Mesenchymal stem cell (in vitro differentiated cells and primary cell): ENCODE results near the gene CCDC9B.
A peak's percentile ranks its signal among the peaks of the same experiment; 100 is the strongest.

Experiments
- DNase-seq: peaks from one replicate; pipeline ENCODE4 v3.0.0-alpha.2; 2013
- H2AFZ ChIP-seq: one replicate; pipeline ENCODE4 v1.6.1; 2013; ENCODE audit warnings: low read depth, mild to moderate bottlenecking, control low read depth, inconsistent platforms, low read length, moderate library complexity
- H2AK5ac ChIP-seq: 2 replicates; pipeline ENCODE4 v1.6.1; 2013; ENCODE audit warnings: low read length, moderate library complexity, mild to moderate bottlenecking, inconsistent platforms; ENCODE audit not compliant: severe bottlenecking
- H2BK120ac ChIP-seq: one replicate; pipeline ENCODE4 v1.6.1; 2013; ENCODE audit warnings: low read depth, mild to moderate bottlenecking, inconsistent platforms, low read length, moderate library complexity
- H2BK12ac ChIP-seq, 2 experiments: one replicate each; pipeline ENCODE4 v1.6.1; 2013; ENCODE audit warnings: inconsistent platforms in 2 of 2, low read length in 2 of 2, mild to moderate bottlenecking in 2 of 2, moderate library complexity in 2 of 2, control low read depth in 1 of 2
- H2BK15ac ChIP-seq: one replicate; pipeline ENCODE4 v1.6.1; 2013; ENCODE audit warnings: mild to moderate bottlenecking, low read depth, inconsistent platforms; ENCODE audit not compliant: poor library complexity, severe bottlenecking
- H2BK5ac ChIP-seq: 2 replicates; pipeline ENCODE4 v1.6.1; 2013; ENCODE audit warnings: low read depth, mild to moderate bottlenecking, low read length, control low read depth, inconsistent platforms; ENCODE audit not compliant: poor library complexity, severe bottlenecking
- H3K14ac ChIP-seq, 2 experiments: one replicate each; pipeline ENCODE4 v1.6.1; 2013; ENCODE audit warnings: inconsistent platforms in 2 of 2, low read length in 2 of 2, control low read depth in 1 of 2, mild to moderate bottlenecking in 1 of 2, moderate library complexity in 1 of 2
- H3K18ac ChIP-seq, 2 experiments: one replicate each; pipeline ENCODE4 v1.6.1; 2013; ENCODE audit warnings: inconsistent platforms in 2 of 2, low read length in 2 of 2, control low read depth in 1 of 2, low read depth in 1 of 2, mild to moderate bottlenecking in 1 of 2
- H3K23ac ChIP-seq, 2 experiments: one replicate each; pipeline ENCODE4 v1.6.1; 2013; ENCODE audit warnings: inconsistent platforms in 2 of 2, low read length in 2 of 2, mild to moderate bottlenecking in 2 of 2, moderate library complexity in 2 of 2, control low read depth in 1 of 2
- H3K27ac ChIP-seq: 2 replicates; pipeline ENCODE4 v1.5.1; 2013; ENCODE audit warnings: mild to moderate bottlenecking, moderate library complexity, low read length, control low read depth, inconsistent platforms; ENCODE audit not compliant: poor library complexity, severe bottlenecking
- H3K27me3 ChIP-seq, 2 experiments: 2 replicates each; pipeline versions ENCODE4 v1.6.1 to v1.7.0; 2013; ENCODE audit warnings: low read length in 2 of 2, mild to moderate bottlenecking in 2 of 2, moderate library complexity in 2 of 2, control low read depth in 1 of 2, inconsistent platforms in 1 of 2; ENCODE audit not compliant: control insufficient read depth in 1 of 2, insufficient read depth in 1 of 2
- H3K36me3 ChIP-seq, 2 experiments: 2 replicates each; pipeline versions ENCODE4 v1.6.1 to v1.7.0; 2013; ENCODE audit warnings: low read length in 2 of 2, control low read depth in 1 of 2, inconsistent platforms in 1 of 2, low read depth in 1 of 2, mild to moderate bottlenecking in 1 of 2; ENCODE audit not compliant: insufficient read depth in 2 of 2, control insufficient read depth in 1 of 2
- H3K4ac ChIP-seq, 2 experiments: one replicate each; pipeline ENCODE4 v1.6.1; 2013; ENCODE audit warnings: inconsistent platforms in 2 of 2, low read length in 2 of 2, mild to moderate bottlenecking in 2 of 2, moderate library complexity in 2 of 2, control low read depth in 1 of 2, low read depth in 1 of 2
- H3K4me1 ChIP-seq: 2 replicates; pipeline ENCODE4 v1.6.1; 2013; ENCODE audit warnings: low read depth, low read length, control low read depth; ENCODE audit not compliant: control insufficient read depth, insufficient read depth
- H3K4me2 ChIP-seq: 2 replicates; pipeline ENCODE4 v1.6.1; 2013; ENCODE audit warnings: low read length, mild to moderate bottlenecking, inconsistent platforms; ENCODE audit not compliant: poor library complexity, severe bottlenecking
- H3K4me3 ChIP-seq, 2 experiments: 2 replicates each; pipeline versions ENCODE4 v1.5.1 to v1.7.0; 2013; ENCODE audit warnings: low read length in 2 of 2, mild to moderate bottlenecking in 2 of 2, control low read depth in 1 of 2, low read depth in 1 of 2; ENCODE audit not compliant: insufficient read depth in 1 of 2
- H3K79me1 ChIP-seq: replicated peaks from 2 replicates; pipeline ENCODE4 v1.6.1; 2013; ENCODE audit warnings: mild to moderate bottlenecking, control low read depth, low read length, inconsistent platforms; ENCODE audit not compliant: poor library complexity, severe bottlenecking
- H3K9ac ChIP-seq: 2 replicates; pipeline ENCODE4 v1.7.0; 2013; ENCODE audit warnings: mild to moderate bottlenecking, low read length, moderate library complexity
- H3K9me3 ChIP-seq: 2 replicates; pipeline ENCODE4 v1.7.0; 2013; ENCODE audit warnings: mild to moderate bottlenecking, low read length; ENCODE audit not compliant: control insufficient read depth
- H4K8ac ChIP-seq: one replicate; pipeline ENCODE4 v1.6.1; 2013; ENCODE audit warnings: inconsistent platforms, mild to moderate bottlenecking, low read length, moderate library complexity
- H4K91ac ChIP-seq: one replicate; pipeline ENCODE4 v1.6.1; 2013; ENCODE audit warnings: mild to moderate bottlenecking, low read length, inconsistent platforms
- WGBS: methylation state at CpG from one replicate; pipeline ENCODE4 v1.1.7; 2013; ENCODE audit warnings: mixed read lengths; 5-methylcytosine and 5-hydroxymethylcytosine counted together

Gene CCDC9B

GRCh38 chr15:40348474-40348870 is 7.7 kb upstream of the CCDC9B start:
- H3K27me3 ChIP-seq: peaks cover 11 to 31% of the 10 kb centered on the region in 2 experiments
- peak overlapping the region; percentile 10 for H4K91ac ChIP-seq
- H4K8ac ChIP-seq: no peak overlapping the region
- no peak overlapping the region for H3K23ac ChIP-seq
- no peak overlapping the region for H3K27ac ChIP-seq
- H3K79me1 ChIP-seq: no peaks in the 10 kb centered on the region
- no peaks in the 10 kb centered on the region for H3K9me3 ChIP-seq
- WGBS: 95% methylated on average over 5 of the region's 5 CpGs
- H3K14ac ChIP-seq: no peak overlapping the region
- H2BK120ac ChIP-seq: no peak overlapping the region
- no peaks in the 10 kb centered on the region for H3K36me3 ChIP-seq
- DNase-seq: no peak
- no peak overlapping the region for H3K9ac ChIP-seq
- H3K4me1 ChIP-seq: peaks cover 13% of the 10 kb centered on the region
- no peak overlapping the region for H2AFZ ChIP-seq
- no peak overlapping the region for H3K18ac ChIP-seq
- H3K4me2 ChIP-seq: no peak overlapping the region
- no peak overlapping the region for H2BK12ac ChIP-seq
- H2BK5ac ChIP-seq: no peak overlapping the region
- no peak overlapping the region for H3K4me3 ChIP-seq
- no peak overlapping the region for H2AK5ac ChIP-seq
- no peak overlapping the region for H3K4ac ChIP-seq
- H2BK15ac ChIP-seq: no peak overlapping the region

GRCh38 chr15:40347559-40348473 is 7.1 kb upstream of the CCDC9B start:
- Histone ChIP-seq H2AFZ (no peak overlapping the region), H4K8ac (no peak overlapping the region)
- 91% methylated on average over 10 of the region's 11 CpGs for WGBS

GRCh38 chr15:40346579-40347558 is 6.1 kb upstream of the CCDC9B start:
- Histone ChIP-seq H3K36me3 (no peaks in the 10 kb centered on the region), H3K27ac (no peak overlapping the region), H3K14ac (no peak overlapping the region), H3K4me3 (no peak overlapping the region), H3K4me1 (peaks cover 23% of the 10 kb centered on the region), H3K9ac (no peak overlapping the region), H3K4me2 (no peak overlapping the region), H2AFZ (no peak overlapping the region), H3K9me3 (no peaks in the 10 kb centered on the region), H3K79me1 (no peaks in the 10 kb centered on the region), H3K23ac (no peak overlapping the region), H3K18ac (no peak overlapping the region), H2BK5ac (no peak overlapping the region), H4K8ac (peak overlapping the region; percentile 5), H2BK15ac (no peak overlapping the region), H2AK5ac (no peak overlapping the region), H2BK120ac (no peak overlapping the region), H2BK12ac (no peak overlapping the region), H3K4ac (no peak overlapping the region), H4K91ac (peak overlapping the region; percentile 9), H3K27me3 (peaks cover 5 to 16% of the 10 kb centered on the region in 2 experiments)
- WGBS: 82% methylated on average over 15 of the region's 15 CpGs
- DNase-seq: no peak

More at GRCh38 chr15:40347559-40348473, 7.1 kb upstream of the CCDC9B start:
- Histone ChIP-seq H3K4ac (no peak overlapping the region), H3K4me1 (peaks cover 19% of the 10 kb centered on the region), H3K27ac (no peak overlapping the region), H3K9me3 (no peaks in the 10 kb centered on the region), H2BK5ac (no peak overlapping the region), H3K9ac (no peak overlapping the region), H3K14ac (no peak overlapping the region), H3K4me2 (no peak overlapping the region), H4K91ac (peak overlapping the region; percentile 9), H2AK5ac (no peak overlapping the region), H2BK12ac (no peak overlapping the region), H3K23ac (no peak overlapping the region), H3K18ac (no peak overlapping the region), H2BK120ac (no peak overlapping the region), H3K79me1 (no peaks in the 10 kb centered on the region), H3K4me3 (no peak overlapping the region), H3K27me3 (peaks cover 10 to 24% of the 10 kb centered on the region in 2 experiments), H3K36me3 (no peaks in the 10 kb centered on the region), H2BK15ac (no peak overlapping the region)
- DNase-seq: no peak
